ENCODE results near the gene OSGIN1. TPM values are rescaled to one million over a fixed set of nuclear protein-coding genes. Genes with fewer than 3 reads are reported as not detected.

OSGIN1 gene
- total and polyA plus RNA-seq, 3 donors from 2014 or later = 12.3 to 18.5 (median 13.5) TPM

DNA sequence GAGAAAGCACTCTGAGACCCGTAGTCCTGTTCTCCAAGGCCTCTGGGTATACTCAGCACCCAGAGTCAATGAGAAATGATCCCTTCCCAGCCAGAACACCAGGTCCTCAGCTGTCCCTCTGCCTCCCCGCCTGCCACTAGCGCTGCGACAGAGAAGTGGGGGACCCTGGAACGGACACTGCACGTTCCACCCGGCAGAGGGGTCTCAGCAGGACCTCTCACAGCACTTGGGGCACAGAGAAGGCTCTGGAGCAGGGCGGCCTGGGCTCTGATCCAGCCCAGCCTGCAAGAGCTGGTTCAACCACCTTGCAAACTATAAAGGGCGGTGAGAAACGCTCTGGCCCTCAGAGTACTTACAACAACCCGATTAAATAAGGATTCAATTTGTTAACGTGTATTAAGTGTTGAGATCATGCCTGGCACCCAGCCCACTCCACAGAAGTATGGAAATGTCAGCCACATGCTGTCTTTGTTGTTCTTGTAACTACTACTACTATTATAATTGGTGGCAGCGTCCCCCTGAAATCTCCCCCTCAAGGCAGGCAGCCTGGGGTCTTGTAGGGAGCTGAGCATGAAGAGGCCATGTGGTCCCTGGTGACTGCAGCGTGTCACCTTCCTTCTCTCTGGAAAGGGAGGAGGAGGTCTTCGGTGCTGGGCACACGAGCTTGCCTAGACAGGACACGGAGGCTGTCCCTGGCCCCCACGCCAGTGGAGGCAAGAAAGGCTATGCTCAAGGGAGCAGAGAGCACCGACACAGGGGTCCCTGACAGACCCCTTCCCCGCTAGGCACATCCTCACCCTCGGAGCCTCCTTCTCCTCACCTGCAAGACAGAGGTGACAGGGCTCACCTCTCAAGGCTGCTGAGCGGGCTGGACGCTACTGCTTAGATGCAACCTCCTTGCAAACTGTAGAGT, 2.4 kb downstream of the OSGIN1 start:
- H3K9me3 ChIP-seq = no peaks in the 10 kb centered on the region
- H3K27me3 ChIP-seq = no peaks in the 10 kb centered on the region
- no peak for DNase-seq
- H3K36me3 ChIP-seq (ENCODE audit: low read depth, missing control alignments) = no peaks in the 10 kb centered on the region
- no peak overlapping the region for H3K27ac ChIP-seq
- no peak overlapping the region for H3K4me3 ChIP-seq
- 75 to 81% methylated on average over 16 to 23 of the region's 23 CpGs for WGBS, 2 donors
- H3K4me1 ChIP-seq = peaks cover 28% of the 10 kb centered on the region
- intact Hi-C loops (cut with DNase I; ENCODE audit: low total_unique reads) = no loop called here
- TF ChIP-seq POLR2A (IDR thresholded peaks at IDR 0.05) = no peak
- TF ChIP-seq, protein P1, sequence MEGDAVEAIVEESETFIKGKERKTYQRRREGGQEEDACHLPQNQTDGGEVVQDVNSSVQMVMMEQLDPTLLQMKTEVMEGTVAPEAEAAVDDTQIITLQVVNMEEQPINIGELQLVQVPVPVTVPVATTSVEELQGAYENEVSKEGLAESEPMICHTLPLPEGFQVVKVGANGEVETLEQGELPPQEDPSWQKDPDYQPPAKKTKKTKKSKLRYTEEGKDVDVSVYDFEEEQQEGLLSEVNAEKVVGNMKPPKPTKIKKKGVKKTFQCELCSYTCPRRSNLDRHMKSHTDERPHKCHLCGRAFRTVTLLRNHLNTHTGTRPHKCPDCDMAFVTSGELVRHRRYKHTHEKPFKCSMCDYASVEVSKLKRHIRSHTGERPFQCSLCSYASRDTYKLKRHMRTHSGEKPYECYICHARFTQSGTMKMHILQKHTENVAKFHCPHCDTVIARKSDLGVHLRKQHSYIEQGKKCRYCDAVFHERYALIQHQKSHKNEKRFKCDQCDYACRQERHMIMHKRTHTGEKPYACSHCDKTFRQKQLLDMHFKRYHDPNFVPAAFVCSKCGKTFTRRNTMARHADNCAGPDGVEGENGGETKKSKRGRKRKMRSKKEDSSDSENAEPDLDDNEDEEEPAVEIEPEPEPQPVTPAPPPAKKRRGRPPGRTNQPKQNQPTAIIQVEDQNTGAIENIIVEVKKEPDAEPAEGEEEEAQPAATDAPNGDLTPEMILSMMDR (IDR thresholded peaks at IDR 0.05) = no peak

DNA sequence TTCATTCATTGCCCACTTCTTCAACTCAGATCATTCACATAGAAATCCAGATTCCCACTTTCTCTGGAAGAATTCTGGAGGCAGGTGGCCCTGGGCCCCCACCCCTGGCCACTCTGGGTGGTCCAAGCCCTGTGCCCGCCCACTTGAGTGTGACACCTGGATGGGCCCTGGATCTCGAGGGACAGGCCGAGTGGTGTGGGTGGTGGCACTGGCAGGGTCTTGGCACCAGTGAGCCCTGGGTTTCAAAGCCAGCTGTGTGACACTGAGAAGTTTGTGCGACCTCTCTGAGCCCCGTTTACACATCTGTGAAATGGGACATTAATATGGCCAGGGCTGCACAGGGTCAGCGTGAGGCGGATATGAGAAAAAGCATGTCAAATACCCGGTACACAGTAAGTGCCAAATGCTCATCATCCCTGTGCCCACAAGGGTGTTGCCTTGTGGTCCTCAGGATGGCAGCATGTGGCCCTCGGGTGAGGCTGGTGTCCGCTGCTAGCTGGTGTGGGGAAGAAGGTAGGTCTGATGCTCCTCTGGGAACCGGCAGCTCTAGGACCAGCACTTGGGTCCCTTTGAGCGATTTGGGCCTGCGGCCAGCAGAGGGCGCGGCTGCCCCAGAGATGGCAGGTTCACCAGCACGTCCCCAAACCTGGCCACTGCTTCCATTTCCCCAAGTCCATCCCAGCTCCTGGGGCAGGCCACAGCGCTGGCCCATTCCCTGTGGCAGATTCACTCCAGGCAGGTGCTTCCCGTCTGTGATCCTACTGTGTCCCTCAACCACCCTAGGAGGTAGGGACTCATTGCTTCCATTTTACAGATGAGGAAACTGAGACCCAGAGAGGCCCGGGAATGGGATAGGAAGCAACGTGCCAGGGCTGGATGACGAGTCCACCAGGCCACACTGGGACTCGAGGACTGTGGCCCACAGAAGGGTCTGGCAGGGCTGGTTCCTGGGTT, 3.6 kb downstream of the OSGIN1 start:
- no peaks in the 10 kb centered on the region for H3K36me3 ChIP-seq (ENCODE audit: low read depth, missing control alignments)
- 67 to 71% methylated on average over 17 to 22 of the region's 22 CpGs for WGBS, 2 donors
- TF ChIP-seq POLR2A (IDR thresholded peaks at IDR 0.05) = no peak
- TF ChIP-seq, protein P1 (IDR thresholded peaks at IDR 0.05) = peak in 2 of 3 experiments; percentile 57 to 58
- no peak overlapping the region for H3K4me3 ChIP-seq
- H3K4me1 ChIP-seq = peaks cover 28% of the 10 kb centered on the region
- intact Hi-C loops (cut with DNase I; ENCODE audit: low total_unique reads) = no loop called here
- H3K27ac ChIP-seq = no peak overlapping the region
- no peaks in the 10 kb centered on the region for H3K9me3 ChIP-seq
- no peaks in the 10 kb centered on the region for H3K27me3 ChIP-seq
- peak; percentile 85 for DNase-seq

DNA sequence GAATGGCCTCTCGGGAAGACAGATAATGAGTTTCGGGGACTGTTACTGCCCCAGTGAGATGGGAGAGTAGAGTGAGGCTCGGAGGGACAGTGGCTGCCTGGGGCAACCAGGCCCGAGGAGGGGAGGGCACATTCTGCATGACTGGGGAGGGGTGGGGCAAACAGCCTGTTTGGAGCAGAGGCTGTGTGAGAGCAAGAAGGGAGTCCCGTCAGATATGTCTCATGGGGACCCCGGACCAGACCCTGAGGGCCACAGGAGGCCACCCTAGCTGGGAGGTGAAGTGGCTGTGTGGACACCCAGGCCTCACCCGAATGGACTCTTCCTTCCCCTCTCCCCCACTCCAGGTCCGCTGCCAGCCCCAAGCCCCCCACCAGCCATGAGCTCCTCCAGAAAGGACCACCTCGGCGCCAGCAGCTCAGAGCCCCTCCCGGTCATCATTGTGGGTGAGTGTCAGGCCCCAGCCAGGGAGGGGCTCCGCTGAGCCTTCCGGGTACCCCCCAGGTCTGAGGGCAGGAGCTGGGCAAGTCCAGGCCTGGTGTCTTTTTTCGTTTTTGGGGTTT, 4.3 kb downstream of the OSGIN1 start:
- intact Hi-C loops (cut with DNase I; ENCODE audit: low total_unique reads) = no loop called here
- Histone ChIP-seq H3K27me3 (no peaks in the 10 kb centered on the region), H3K9me3 (no peaks in the 10 kb centered on the region), H3K4me1 (peaks cover 27% of the 10 kb centered on the region), H3K27ac (no peak overlapping the region), H3K4me3 (no peak overlapping the region), H3K36me3 (ENCODE audit: low read depth, missing control alignments) (no peaks in the 10 kb centered on the region)
- no peak for TF ChIP-seq POLR2A (IDR thresholded peaks at IDR 0.05)
- TF ChIP-seq, protein P1 (IDR thresholded peaks at IDR 0.05) = no peak
- no peak for DNase-seq
- WGBS, 2 donors = 87 to 88% methylated on average over 14 of the region's 14 CpGs

DNA sequence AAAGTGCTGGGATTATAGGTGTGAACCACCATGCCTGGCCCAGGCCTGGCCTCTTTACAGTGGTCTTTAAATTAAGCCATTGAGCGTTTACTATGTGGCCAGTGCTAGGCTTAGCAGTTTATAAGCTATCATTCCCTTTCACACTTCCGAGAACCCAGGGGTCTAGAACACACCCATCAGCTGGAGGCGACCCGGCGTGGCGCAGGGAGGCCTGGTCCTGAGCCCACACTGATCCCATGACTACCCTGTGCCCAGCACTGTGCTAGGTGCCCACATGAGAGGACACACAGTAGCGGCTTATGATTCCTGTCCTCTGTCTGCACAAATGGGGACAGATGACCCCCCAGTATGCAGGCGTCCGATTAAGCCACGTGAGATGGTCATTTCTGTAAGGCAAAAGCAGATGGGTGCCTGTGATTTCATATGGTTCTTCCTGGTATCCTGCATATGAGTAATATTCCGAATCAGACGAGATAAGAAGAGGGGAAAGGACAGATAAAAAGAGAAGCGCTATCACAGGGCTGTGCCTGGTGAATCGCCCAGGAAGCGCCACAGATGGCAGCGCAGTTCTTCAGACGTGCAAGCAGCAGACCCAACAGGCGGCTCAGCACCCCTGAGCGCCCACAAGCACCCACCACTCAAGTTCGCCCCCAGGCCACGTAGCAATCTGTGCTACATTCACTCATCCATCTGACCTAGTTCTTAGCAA, 5.3 kb downstream of the OSGIN1 start:
- peaks cover 22% of the 10 kb centered on the region for H3K4me1 ChIP-seq
- no peak overlapping the region for H3K27ac ChIP-seq
- no peaks in the 10 kb centered on the region for H3K36me3 ChIP-seq (ENCODE audit: low read depth, missing control alignments)
- no peaks in the 10 kb centered on the region for H3K9me3 ChIP-seq
- H3K27me3 ChIP-seq = no peaks in the 10 kb centered on the region
- intact Hi-C loops (cut with DNase I; ENCODE audit: low total_unique reads) = no loop called here
- no peak for DNase-seq
- TF ChIP-seq, protein P1 (IDR thresholded peaks at IDR 0.05) = no peak
- TF ChIP-seq POLR2A (IDR thresholded peaks at IDR 0.05) = no peak
- WGBS, 2 donors = 73 to 81% methylated on average over 20 to 21 of the region's 21 CpGs
- no peak overlapping the region for H3K4me3 ChIP-seq
